ENCODE results near the gene CEBPA.

GRCh38 chr19:33303791-33304345, 1.5 kb upstream of the CEBPA start:
- TF ChIP-seq CTCF (IDR thresholded peaks at IDR 0.05) = no peak
- no peak for TF ChIP-seq POLR2A (IDR thresholded peaks at IDR 0.05)

Measured in ovary (tissue), 3 donors.